GM21367 (cell line): Measurements from ENCODE around the gene EMC9.

ENCODE experiments used
- ATAC-seq: cut with Tn5 transposase; IDR thresholded peaks from one replicate; pipeline ENCODE4 v1.9.1; 2021; ENCODE audit not compliant: unreplicated experiment

The EMC9 gene

DNA sequence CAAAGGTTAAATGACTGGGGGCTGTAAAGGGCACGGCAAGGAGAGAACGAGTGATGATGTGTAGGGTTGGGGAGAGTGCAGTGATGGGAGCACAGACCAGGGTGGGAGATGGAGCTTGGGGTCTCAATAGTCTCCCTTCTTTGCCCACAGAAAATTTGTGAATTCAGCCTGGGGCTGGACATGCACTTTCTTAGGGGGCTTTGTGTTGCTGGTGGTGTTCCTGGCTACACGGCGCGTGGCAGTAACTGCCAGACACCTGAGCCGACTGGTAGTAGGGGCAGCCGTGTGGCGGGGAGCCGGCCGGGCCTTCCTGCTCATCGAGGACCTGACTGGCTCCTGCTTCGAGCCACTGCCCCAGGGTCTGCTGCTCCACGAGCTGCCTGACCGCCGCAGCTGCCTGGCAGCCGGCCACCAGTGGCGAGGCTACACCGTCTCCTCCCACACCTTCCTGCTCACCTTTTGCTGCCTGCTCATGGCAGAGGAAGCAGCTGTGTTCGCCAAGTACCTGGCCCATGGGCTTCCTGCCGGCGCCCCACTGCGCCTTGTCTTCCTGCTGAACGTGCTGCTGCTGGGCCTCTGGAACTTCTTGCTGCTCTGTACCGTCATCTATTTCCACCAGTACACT is 9.2 kb downstream of the EMC9 start:
- no peak for ATAC-seq

DNA sequence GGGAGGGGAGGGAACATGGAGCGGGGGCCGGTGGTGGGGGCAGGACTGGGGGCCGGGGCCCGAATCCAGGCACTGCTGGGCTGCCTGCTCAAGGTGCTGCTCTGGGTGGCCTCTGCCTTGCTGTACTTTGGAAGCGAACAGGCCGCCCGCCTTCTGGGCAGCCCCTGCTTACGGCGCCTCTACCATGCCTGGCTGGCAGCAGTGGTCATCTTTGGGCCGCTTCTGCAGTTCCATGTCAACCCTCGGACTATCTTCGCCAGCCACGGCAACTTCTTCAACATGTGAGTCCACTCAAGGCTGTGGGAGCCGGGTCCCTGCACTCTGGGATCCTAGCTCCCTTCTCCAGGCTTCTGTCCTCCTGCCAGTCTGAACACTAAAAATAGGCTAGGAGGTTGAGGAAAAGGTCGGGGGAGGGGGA is 9.8 kb downstream of the EMC9 start:
- ATAC-seq: no peak

GRCh38 chr14:24130717-24131548 is 10.5 kb downstream of the EMC9 start:
- no peak for ATAC-seq

DNA sequence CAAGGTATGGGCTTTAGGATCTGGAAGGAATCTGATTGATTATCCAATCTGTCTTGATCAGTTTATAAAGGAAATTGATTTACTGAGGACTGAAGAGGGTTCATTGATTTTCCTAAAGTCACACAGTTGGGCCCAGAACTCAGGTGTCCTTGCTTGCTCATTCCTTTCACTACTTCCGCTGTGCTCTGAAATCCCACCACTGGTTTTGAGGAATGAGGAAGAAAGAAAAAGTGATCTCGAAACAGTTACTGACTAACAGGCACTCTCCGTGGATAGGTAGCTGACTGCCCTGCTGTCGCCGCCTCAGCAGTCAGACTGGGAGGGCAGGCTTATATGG is 11.0 kb downstream of the EMC9 start, which contains the start of gene FITM1:
FITM1 (plus strand) TSS at position 280 of the 337 bp plus-strand sequence. CDS start 905 bp downstream, outside the sequence.
- ATAC-seq: no peak

- ATAC-seq: no peak
Measured at GRCh38 chr14:24129410-24129998, 11.9 kb downstream of the EMC9 start.

DNA sequence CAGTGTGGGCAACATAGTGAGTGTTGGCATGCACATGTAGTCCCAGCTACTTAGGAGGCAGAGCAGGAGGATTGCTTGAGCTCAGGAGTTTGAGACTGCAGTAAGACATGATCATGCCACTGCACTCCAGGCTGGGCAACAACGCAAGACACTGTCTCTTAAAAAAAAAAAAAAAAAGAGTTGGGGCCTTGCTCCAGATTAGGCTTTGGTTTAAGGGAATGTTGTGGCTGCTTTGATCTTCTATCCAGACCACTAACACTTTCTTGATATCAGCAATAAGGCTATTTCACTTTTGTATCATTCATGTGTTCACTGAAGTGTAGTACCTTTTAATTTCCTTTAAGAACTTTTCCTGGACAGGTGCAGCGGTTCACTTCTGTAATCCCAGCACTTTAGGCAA is 13.7 kb downstream of the EMC9 start:
- no peak for ATAC-seq

DNA sequence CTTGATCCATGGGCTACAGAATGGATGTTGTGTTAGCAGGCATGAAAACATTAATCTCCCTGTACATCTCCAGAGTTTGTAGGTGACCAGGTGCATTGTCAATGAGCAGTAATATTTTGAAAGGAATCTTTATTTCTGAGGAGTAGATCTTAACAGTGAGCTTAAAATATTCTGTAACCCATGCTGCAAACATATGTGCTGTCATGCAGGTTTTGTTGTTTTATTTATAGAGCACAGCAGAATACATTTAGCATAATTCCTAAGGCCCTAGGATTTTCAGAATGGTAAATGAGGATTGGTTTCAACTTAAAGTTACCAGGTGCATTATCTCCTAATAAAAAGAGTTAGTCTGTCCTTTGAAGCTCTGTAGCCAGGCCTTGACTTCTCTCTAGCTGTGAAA is 14.5 kb downstream of the EMC9 start:
- ATAC-seq: no peak

DNA sequence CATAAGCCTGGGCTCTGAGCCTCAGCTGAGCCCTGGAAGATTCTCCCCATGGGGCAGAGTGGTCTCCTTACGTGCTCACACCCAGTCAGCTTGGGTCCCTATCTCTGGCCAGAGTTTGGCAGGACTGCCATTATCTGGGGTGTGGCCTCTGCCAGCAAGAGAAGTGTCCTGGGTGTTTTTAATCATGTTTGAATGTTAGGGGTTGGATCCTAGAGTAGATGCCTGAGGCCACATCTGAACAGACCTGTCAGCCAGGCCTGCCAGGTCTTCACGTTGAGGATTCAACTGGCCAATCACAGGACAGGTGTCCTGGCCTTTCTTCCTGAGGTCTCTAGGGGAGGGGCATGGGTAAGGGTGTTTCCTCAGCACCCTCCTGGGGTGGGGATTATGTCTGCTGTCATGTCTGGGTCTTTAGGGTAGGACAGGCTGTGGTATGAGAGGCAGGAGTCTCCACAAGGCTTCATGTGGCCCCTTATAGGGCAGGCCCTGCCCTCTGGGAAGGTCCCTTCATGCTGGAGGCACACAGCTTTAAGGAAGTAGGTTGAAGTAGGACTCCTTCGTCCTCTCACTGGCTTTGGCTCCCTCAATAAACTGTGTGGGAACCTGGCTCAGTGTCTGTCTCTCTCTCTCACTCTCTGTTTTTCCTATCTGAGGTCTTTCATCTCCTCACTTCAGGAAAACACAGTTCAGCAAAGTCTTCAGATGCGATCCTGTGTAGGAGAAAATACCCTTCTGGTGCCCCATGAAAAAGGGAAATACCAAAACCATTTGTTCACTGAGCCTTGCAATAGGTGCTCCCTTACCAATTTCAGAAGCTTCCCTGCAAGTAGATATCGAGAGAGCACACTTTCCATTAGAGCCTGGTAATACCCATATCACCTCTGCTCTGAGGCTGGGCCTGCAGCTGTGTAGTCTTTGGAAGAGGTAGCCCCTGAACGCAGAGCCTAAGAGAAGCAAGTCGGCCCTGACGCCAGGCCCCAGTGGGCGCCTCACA is 17.7 kb downstream of the EMC9 start:
- ATAC-seq: no peak

GRCh38 chr14:24122898-24123297 is 18.5 kb downstream of the EMC9 start:
- ATAC-seq: no peak

DNA sequence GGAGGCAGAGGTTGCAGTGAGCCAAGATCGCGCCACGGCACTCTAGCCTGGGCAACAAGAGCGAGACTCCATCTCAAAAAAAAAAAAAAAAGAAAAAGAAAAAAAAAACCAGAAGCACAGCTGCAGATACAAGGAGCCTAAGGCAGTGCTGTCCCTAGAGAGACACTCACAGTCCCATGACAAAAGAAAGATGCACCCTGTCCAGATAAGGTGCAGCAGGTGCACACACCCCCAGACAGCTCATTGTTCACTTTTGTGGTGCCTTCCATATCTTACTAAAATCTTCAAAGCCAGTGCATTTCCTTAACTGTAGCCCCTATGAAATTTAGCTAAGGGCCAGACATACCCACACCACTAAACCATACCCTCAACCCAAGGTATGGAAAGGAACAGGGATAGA is 19.0 kb downstream of the EMC9 start:
- ATAC-seq: no peak

- ATAC-seq: no peak
Measured at GRCh38 chr14:24121210-24121609, 20.2 kb downstream of the EMC9 start.

GRCh38 chr14:24119691-24120090 is 21.7 kb downstream of the EMC9 start:
- ATAC-seq: no peak

- ATAC-seq: no peak
Measured at GRCh38 chr14:24117179-24117578, 24.2 kb downstream of the EMC9 start.

GRCh38 chr14:24116128-24116814 is 25.1 kb downstream of the EMC9 start:
- no peak for ATAC-seq

GRCh38 chr14:24115422-24116127 is 25.8 kb downstream of the EMC9 start:
- peak; percentile 0 for ATAC-seq

GRCh38 chr14:24114532-24115421 is 26.6 kb downstream of the EMC9 start, which contains the start of the genes DCAF11 and NRL:
Gene DCAF11, plus strand, starts transcription at chr14:24114777. Its CDS starts 818 bp downstream, at chr14:24115595.
Gene NRL, minus strand, starts transcription at chr14:24114949. Its CDS starts 32,101 bp downstream, at chr14:24082848.
- ATAC-seq: peak; percentile 74

- ATAC-seq: peak; percentile 29
Measured at GRCh38 chr14:24113801-24114531, 27.4 kb downstream of the EMC9 start.

DNA sequence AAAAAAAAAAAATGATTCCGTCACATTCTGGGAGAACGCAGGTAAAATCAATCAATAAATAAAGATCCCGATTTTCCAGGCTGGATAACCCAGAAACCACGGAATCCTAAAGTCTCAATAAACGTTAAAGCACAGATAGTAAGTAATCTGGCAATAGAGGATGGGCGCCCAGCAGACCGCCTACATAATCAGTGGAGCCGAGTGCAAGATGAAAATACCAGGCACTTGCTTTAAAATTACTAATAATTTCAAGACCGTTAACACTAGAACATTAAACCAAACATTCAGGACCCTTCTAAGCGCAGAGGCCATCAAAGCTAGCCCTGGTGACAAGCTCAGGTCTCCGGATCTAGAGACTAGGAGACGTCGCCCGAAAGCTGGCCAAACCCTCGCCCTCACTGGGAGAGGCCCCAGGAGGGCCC is 28.0 kb downstream of the EMC9 start:
- no peak for ATAC-seq
